ENCODE measurements around the gene CHRDL1. TPM values are rescaled to one million over a fixed set of nuclear protein-coding genes. Genes with fewer than 3 reads are reported as not detected.

The CHRDL1 gene
- polyA plus RNA-seq, 3 donors, result not detected

GRCh38 chrX:110683925-110684324 lies 111.7 kb downstream of the CHRDL1 start:
- Histone ChIP-seq H3K9me3 (replicated peaks in 1 of 2; ENCODE audit: control insufficient read depth in 1 of 2, insufficient read depth in 1 of 2, low read length in 2 of 2) (no peaks in the 10 kb centered on the region), H4K20me1 (ENCODE audit: insufficient read depth, low read length) (no peaks in the 10 kb centered on the region), H2AFZ (ENCODE audit: insufficient read depth, low read depth, low read length, poor library complexity, severe bottlenecking) (no peak overlapping the region), H3K4me2 (replicated peaks; ENCODE audit: extremely low read depth, low read length, poor library complexity, severe bottlenecking) (no peak overlapping the region), H3K9ac (ENCODE audit: insufficient read depth, low read length, poor library complexity, severe bottlenecking) (no peak overlapping the region), H3K36me3 (replicated peaks in 1 of 2; ENCODE audit: control insufficient read depth in 1 of 2, insufficient read depth in 2 of 2, low read length in 2 of 2) (no peaks in the 10 kb centered on the region), H3K4me1 (ENCODE audit: control insufficient read depth in 1 of 2, insufficient read depth in 2 of 2, low read length in 2 of 2) (no peaks in the 10 kb centered on the region), H3K79me2 (ENCODE audit: insufficient read depth, low read length) (no peaks in the 10 kb centered on the region), H3K27me3 (ENCODE audit: control insufficient read depth in 2 of 2, insufficient read depth in 2 of 2, low read length in 2 of 2) (no peaks in the 10 kb centered on the region), H3K4me3 (replicated peaks in 1 of 3; ENCODE audit: low read depth in 2 of 3, low read length in 3 of 3) (no peak overlapping the region), H3K27ac (ENCODE audit: low read depth in 1 of 2, low read length in 2 of 2) (no peak overlapping the region)
- no CpG with 5 or more reads among the region's 2 CpGs for WGBS (ENCODE audit: insufficient coverage)
- Mint-ChIP-seq H3K27ac (no peak overlapping the region), H3K9me3 (peaks cover 0 to 2% (median 0%) of the 10 kb centered on the region in 7 donors), H3K36me3 (no peaks in the 10 kb centered on the region), H3K27me3 (ENCODE audit: low read depth in 3 of 3) (peaks cover 0 to 5% (median 0%) of the 10 kb centered on the region in 3 donors), H3K4me1 (no peaks in the 10 kb centered on the region), H3K4me3 (no peak overlapping the region)
- intact Hi-C loops (cut with micrococcal nuclease), result no loop called here
- no peak for TF ChIP-seq CTCF (IDR thresholded peaks at IDR 0.05)
- no peak for DNase-seq

DNA sequence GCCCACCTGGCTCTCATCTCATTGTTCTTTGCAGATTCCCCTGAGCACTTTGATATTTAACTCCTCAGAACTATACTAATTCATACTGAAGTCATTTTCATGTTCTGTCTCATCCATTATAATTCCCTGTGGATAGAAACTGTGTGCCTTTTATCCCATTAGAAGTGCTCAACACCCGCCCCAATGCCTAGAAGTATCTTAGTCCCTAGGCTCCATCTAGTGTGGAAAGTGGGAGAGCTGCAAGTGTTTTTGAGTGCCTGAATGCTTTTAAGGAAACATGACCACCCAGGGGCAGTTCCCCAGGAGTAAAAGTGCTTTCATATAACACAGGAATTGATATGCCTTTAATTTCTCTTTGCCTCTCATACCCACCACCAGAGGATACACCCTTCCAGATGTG lies 117.0 kb downstream of the CHRDL1 start:
- H3K9me3 Mint-ChIP-seq, result no peaks in the 10 kb centered on the region
- peaks cover 0 to 6% (median 0%) of the 10 kb centered on the region in 3 donors for H3K27me3 Mint-ChIP-seq (ENCODE audit: low read depth in 3 of 3)
- Histone ChIP-seq H4K20me1 (ENCODE audit: insufficient read depth, low read length) (no peaks in the 10 kb centered on the region), H3K9ac (ENCODE audit: insufficient read depth, low read length, poor library complexity, severe bottlenecking) (no peak overlapping the region), H3K36me3 (replicated peaks in 1 of 2; ENCODE audit: control insufficient read depth in 1 of 2, insufficient read depth in 2 of 2, low read length in 2 of 2) (no peaks in the 10 kb centered on the region), H3K27ac (ENCODE audit: low read depth in 1 of 2, low read length in 2 of 2) (no peak overlapping the region), H3K4me2 (replicated peaks; ENCODE audit: extremely low read depth, low read length, poor library complexity, severe bottlenecking) (no peak overlapping the region), H3K9me3 (replicated peaks in 1 of 2; ENCODE audit: control insufficient read depth in 1 of 2, insufficient read depth in 1 of 2, low read length in 2 of 2) (no peaks in the 10 kb centered on the region), H3K79me2 (ENCODE audit: insufficient read depth, low read length) (no peaks in the 10 kb centered on the region), H3K4me3 (replicated peaks in 1 of 3; ENCODE audit: low read depth in 2 of 3, low read length in 3 of 3) (no peak overlapping the region), H2AFZ (ENCODE audit: insufficient read depth, low read depth, low read length, poor library complexity, severe bottlenecking) (no peak overlapping the region), H3K4me1 (ENCODE audit: control insufficient read depth in 1 of 2, insufficient read depth in 2 of 2, low read length in 2 of 2) (no peaks in the 10 kb centered on the region), H3K27me3 (ENCODE audit: control insufficient read depth in 2 of 2, insufficient read depth in 2 of 2, low read length in 2 of 2) (no peaks in the 10 kb centered on the region)
- no peak for TF ChIP-seq CTCF (IDR thresholded peaks at IDR 0.05)
- H3K4me1 Mint-ChIP-seq, result no peaks in the 10 kb centered on the region
- no peak for DNase-seq
- H3K27ac Mint-ChIP-seq, result no peak overlapping the region
- intact Hi-C loops (cut with micrococcal nuclease), result no loop called here
- H3K36me3 Mint-ChIP-seq, result no peaks in the 10 kb centered on the region
- no CpG with 5 or more reads among the region's 1 CpG for WGBS (ENCODE audit: insufficient coverage)
- no peak overlapping the region for H3K4me3 Mint-ChIP-seq
